Natural killer cell treated with Interleukin-12 subunit alpha and Interleukin-12 subunit beta and Interleukin-15 and Interleukin-18, amount 100 ng/mL, for 72 hours (primary cell): ENCODE data around the gene B3GNT2. TPM values are rescaled to one million over a fixed set of nuclear protein-coding genes. Genes with fewer than 3 reads are reported as not detected.
"Not testable (repeated sequence)": the region's sequence is repeated elsewhere in the genome, so short reads cannot be mapped to it uniquely, and the experiment has no call there.

ENCODE experiments used
- ATAC-seq, 2 donors: fragments of 150-1000 bp; cut with Tn5 transposase in 1 of 2; sonication (Bioruptor Pico), chemical (Tn5 transposase) in 1 of 2; 2 replicates each; pipeline ENCODE4 v1.10.0; 2021
- DNase-seq: peaks from one replicate; pipeline ENCODE4 v3.0.0; 2022; ENCODE audit warnings: low spot score
- H3K27ac Mint-ChIP-seq, 2 donors: 1 replicate in 1 of 2; 2 replicates in 1 of 2; pipeline ENCODE4 v1.8.0; 2022; ENCODE audit warnings: mixed read lengths in 2 of 2, mild to moderate bottlenecking in 1 of 2, moderate library complexity in 1 of 2
- H3K27me3 Mint-ChIP-seq, 2 donors: 1 replicate in 1 of 2; 2 replicates in 1 of 2; pipeline ENCODE4 v1.8.0; 2022; ENCODE audit warnings: mixed read lengths in 2 of 2
- H3K36me3 Mint-ChIP-seq: one replicate; pipeline ENCODE4 v1.8.0; 2022; ENCODE audit warnings: mixed read lengths
- H3K4me1 Mint-ChIP-seq, 2 donors: 1 replicate in 1 of 2; 2 replicates in 1 of 2; pipeline ENCODE4 v1.8.0; 2022; ENCODE audit warnings: low read depth in 2 of 2, mixed read lengths in 2 of 2, mild to moderate bottlenecking in 1 of 2
- H3K4me3 Mint-ChIP-seq: one replicate; pipeline ENCODE4 v1.8.0; 2022; ENCODE audit warnings: mixed read lengths
- H3K9me3 Mint-ChIP-seq: 2 replicates; pipeline ENCODE4 v1.8.0; 2022; ENCODE audit warnings: mixed read lengths
- total RNA-seq, 2 donors: library from RNA; stranded (reverse); gene quantifications; one replicate each; pipeline ENCODE4 v1.2.3, GENCODE V29; 2022

Gene B3GNT2
- total RNA-seq, result 10 to 100 TPM; 29.8 to 31.0 TPM

GRCh38 chr2:62195421-62196277 is at the start of gene B3GNT2:
Gene B3GNT2, plus strand, starts transcription at chr2:62196115. Its CDS starts 26,106 bp downstream, at chr2:62222221.
- H3K27me3 Mint-ChIP-seq, result no peaks in the 10 kb centered on the region
- DNase-seq (peak; percentile 85), ATAC-seq (peak; percentile 89 to 92)
- no peaks in the 10 kb centered on the region for H3K9me3 Mint-ChIP-seq
- peaks cover 27 to 30% of the 10 kb centered on the region in 2 donors for H3K4me1 Mint-ChIP-seq
- peak within 1 kb of the TSS; percentile 90 for H3K4me3 Mint-ChIP-seq
- peak within 1 kb of the TSS; percentile 64 to 77 for H3K27ac Mint-ChIP-seq
- no peaks in the 10 kb centered on the region for H3K36me3 Mint-ChIP-seq

GRCh38 chr2:62146790-62147189 is 49.1 kb upstream of the B3GNT2 start:
- ATAC-seq, H3K4me3 Mint-ChIP-seq, H3K9me3 Mint-ChIP-seq, H3K27ac Mint-ChIP-seq, DNase-seq, H3K27me3 Mint-ChIP-seq, H3K36me3 Mint-ChIP-seq, H3K4me1 Mint-ChIP-seq: not testable (repeated sequence)

GRCh38 chr2:62147610-62148301 is 48.2 kb upstream of the B3GNT2 start:
- no peak for DNase-seq

GRCh38 chr2:62149708-62150107 is 46.2 kb upstream of the B3GNT2 start:
- no peaks in the 10 kb centered on the region for H3K9me3 Mint-ChIP-seq
- DNase-seq (no peak), ATAC-seq (no peak)
- peaks cover 0 to 9% of the 10 kb centered on the region in 2 donors for H3K4me1 Mint-ChIP-seq
- no peaks in the 10 kb centered on the region for H3K36me3 Mint-ChIP-seq
- no peak overlapping the region for H3K4me3 Mint-ChIP-seq
- H3K27me3 Mint-ChIP-seq, result no peaks in the 10 kb centered on the region
- H3K27ac Mint-ChIP-seq, result no peak overlapping the region

More at GRCh38 chr2:62147610-62148301, 48.2 kb upstream of the B3GNT2 start:
- ATAC-seq, result no peak
- Mint-ChIP-seq H3K36me3 (no peaks in the 10 kb centered on the region), H3K27me3 (no peaks in the 10 kb centered on the region), H3K4me1 (peaks cover 0 to 9% of the 10 kb centered on the region in 2 donors), H3K4me3 (no peak overlapping the region), H3K9me3 (no peaks in the 10 kb centered on the region), H3K27ac (no peak overlapping the region)

GRCh38 chr2:62150597-62151305 is 45.2 kb upstream of the B3GNT2 start:
- Mint-ChIP-seq H3K4me3 (no peak overlapping the region), H3K27ac (no peak overlapping the region), H3K9me3 (no peaks in the 10 kb centered on the region), H3K27me3 (no peaks in the 10 kb centered on the region), H3K4me1 (peaks cover 0 to 4% of the 10 kb centered on the region in 2 donors), H3K36me3 (no peaks in the 10 kb centered on the region)
- no peak for ATAC-seq
- no peak for DNase-seq

GRCh38 chr2:62151306-62151638 is 44.6 kb upstream of the B3GNT2 start:
- H3K27ac Mint-ChIP-seq, result no peak overlapping the region
- H3K4me3 Mint-ChIP-seq, result no peak overlapping the region
- peaks cover 0 to 4% of the 10 kb centered on the region in 2 donors for H3K4me1 Mint-ChIP-seq
- ATAC-seq (no peak), DNase-seq (no peak)
- no peaks in the 10 kb centered on the region for H3K36me3 Mint-ChIP-seq
- H3K9me3 Mint-ChIP-seq, result no peaks in the 10 kb centered on the region
- no peaks in the 10 kb centered on the region for H3K27me3 Mint-ChIP-seq

- H3K9me3 Mint-ChIP-seq, result no peaks in the 10 kb centered on the region
Observed at GRCh38 chr2:62152000-62152399, 43.9 kb upstream of the B3GNT2 start.

GRCh38 chr2:62156861-62157496 is 38.9 kb upstream of the B3GNT2 start:
- H3K9me3 Mint-ChIP-seq, result no peaks in the 10 kb centered on the region
- ATAC-seq (no peak), DNase-seq (no peak)
- H3K36me3 Mint-ChIP-seq, result no peaks in the 10 kb centered on the region
- H3K4me3 Mint-ChIP-seq, result no peak overlapping the region
- no peak overlapping the region for H3K27ac Mint-ChIP-seq
- no peaks in the 10 kb centered on the region for H3K27me3 Mint-ChIP-seq
- no peaks in the 10 kb centered on the region for H3K4me1 Mint-ChIP-seq

More at GRCh38 chr2:62152000-62152399, 43.9 kb upstream of the B3GNT2 start:
- DNase-seq (no peak), ATAC-seq (no peak)
- Mint-ChIP-seq H3K4me3 (no peak overlapping the region), H3K36me3 (no peaks in the 10 kb centered on the region), H3K27me3 (no peaks in the 10 kb centered on the region), H3K27ac (no peak overlapping the region), H3K4me1 (peaks cover 0 to 4% of the 10 kb centered on the region in 2 donors)

GRCh38 chr2:62158444-62159121 is 37.3 kb upstream of the B3GNT2 start:
- H3K4me3 Mint-ChIP-seq, result no peak overlapping the region

GRCh38 chr2:62160691-62161090 is 35.2 kb upstream of the B3GNT2 start:
- DNase-seq, H3K36me3 Mint-ChIP-seq, H3K27ac Mint-ChIP-seq, H3K4me1 Mint-ChIP-seq, H3K9me3 Mint-ChIP-seq, H3K27me3 Mint-ChIP-seq, ATAC-seq, H3K4me3 Mint-ChIP-seq: not testable (repeated sequence)

More at GRCh38 chr2:62158444-62159121, 37.3 kb upstream of the B3GNT2 start:
- no peaks in the 10 kb centered on the region for H3K27me3 Mint-ChIP-seq
- DNase-seq (no peak), ATAC-seq (no peak)
- H3K36me3 Mint-ChIP-seq, result no peaks in the 10 kb centered on the region
- H3K27ac Mint-ChIP-seq, result no peak overlapping the region
- no peaks in the 10 kb centered on the region for H3K9me3 Mint-ChIP-seq
- H3K4me1 Mint-ChIP-seq, result no peaks in the 10 kb centered on the region

GRCh38 chr2:62163106-62163831 is 32.6 kb upstream of the B3GNT2 start:
- no peak for ATAC-seq
- H3K4me1 Mint-ChIP-seq, result no peaks in the 10 kb centered on the region
- no peaks in the 10 kb centered on the region for H3K27me3 Mint-ChIP-seq
- no peak for DNase-seq
- H3K27ac Mint-ChIP-seq, result no peak overlapping the region
- no peak overlapping the region for H3K4me3 Mint-ChIP-seq
- H3K36me3 Mint-ChIP-seq, result no peaks in the 10 kb centered on the region
- no peaks in the 10 kb centered on the region for H3K9me3 Mint-ChIP-seq

GRCh38 chr2:62163834-62164233 is 32.1 kb upstream of the B3GNT2 start:
- Mint-ChIP-seq H3K27me3 (no peaks in the 10 kb centered on the region), H3K36me3 (no peaks in the 10 kb centered on the region), H3K4me1 (no peaks in the 10 kb centered on the region), H3K9me3 (no peaks in the 10 kb centered on the region), H3K27ac (no peak overlapping the region), H3K4me3 (no peak overlapping the region)
- no peak for ATAC-seq
- DNase-seq, result no peak
